HCT116 (cell line): ENCODE data around the gene GAK. TPM values are rescaled to one million over a fixed set of nuclear protein-coding genes. Genes with fewer than 3 reads are reported as not detected.

ENCODE experiments used
- ATAC-seq: fragments of 200-7000 bp; cut with Tn5 transposase; 2 replicates; pipeline ENCODE4 v1.9.1; 2020; ENCODE audit warnings: mild to moderate bottlenecking, moderate library complexity
- BruUV-seq: library from RNA; stranded (reverse); fragments of 400-500 nt; replicated peaks from 2 replicates; lab custom pipeline; 2021; lab: Mats Ljungman, UMichigan
- CTCF ChIA-PET: fragments of 300-600 bp; sonication (Branson Sonifier 250); formaldehyde crosslinking; loops from one replicate; lab custom pipeline; 2021; ENCODE audit warnings: antibody characterized with exemption; lab: Charles Lee
- POLR2A ChIA-PET: fragments of 300-600, 350-600 bp; sonication (Branson Sonifier 250); formaldehyde crosslinking; loops from one replicate; lab custom pipeline; 2021; ENCODE audit warnings: antibody characterized with exemption; lab: Charles Lee
- RAD21 ChIA-PET, 2 experiments: fragments of 300-600 bp; sonication (Branson Sonifier 250); formaldehyde crosslinking; loops; one replicate each; lab custom pipeline; 2023; ENCODE audit warnings: low total read pairs in 2 of 2; ENCODE audit not compliant: uncharacterized antibody in 2 of 2, unreplicated experiment in 2 of 2, low non-redundant PET in 1 of 2; lab: Charles Lee
- DNase-seq: peaks from one replicate; pipeline ENCODE4 v3.0.0-alpha.2; 2010; ENCODE audit warnings: low read depth, low spot score
- H2AFZ ChIP-seq: fragments of 200-600 bp; shearing (Covaris generic), sonication (generic); 2 replicates; pipeline ENCODE4 v1.6.1; 2017; ENCODE audit warnings: low read depth, mixed run types, mixed read lengths, antibody characterized with exemption, low read length; ENCODE audit not compliant: poor library complexity, severe bottlenecking
- H3K27ac ChIP-seq: 2 replicates; pipeline ENCODE4 v1.5.1; 2012; ENCODE audit warnings: low read depth, low read length
- H3K27me3 ChIP-seq: fragments of 200-600 bp; sonication (generic); 2 replicates; pipeline ENCODE4 v1.6.1; 2016; ENCODE audit warnings: mixed run types, low read length, mixed read lengths; ENCODE audit not compliant: insufficient read depth
- H3K36me3 ChIP-seq, 2 experiments: fragments of 200-500 bp in 1 of 2; fragments of 200-600 bp in 1 of 2; sonication (Bioruptor generic) in 1 of 2; sonication (generic) in 1 of 2; 2 replicates each; pipeline versions ENCODE4 v1.5.1 to v1.6.1; 2014 to 2016; ENCODE audit warnings: low read length in 2 of 2, inconsistent platforms in 1 of 2, mixed read lengths in 1 of 2, mixed run types in 1 of 2; ENCODE audit not compliant: insufficient read depth in 2 of 2, control insufficient read depth in 1 of 2
- H3K4me1 ChIP-seq, 2 experiments: fragments of 200-600 bp in 1 of 2; sonication (generic) in 1 of 2; 2 replicates each; pipeline versions ENCODE4 v1.5.1 to v1.6.1; 2012 to 2017; ENCODE audit warnings: low read length in 2 of 2, inconsistent platforms in 1 of 2, mild to moderate bottlenecking in 1 of 2, mixed read lengths in 1 of 2, mixed run types in 1 of 2, moderate library complexity in 1 of 2; ENCODE audit not compliant: insufficient read depth in 2 of 2, control insufficient read depth in 1 of 2
- H3K4me2 ChIP-seq: fragments of 200-600 bp; sonication (generic); 2 replicates; pipeline ENCODE4 v1.6.1; 2017; ENCODE audit warnings: mixed run types, low read length, mixed read lengths
- H3K4me3 ChIP-seq, 2 experiments: fragments of 200-600 bp in 1 of 2; sonication (generic) in 1 of 2; replicated peaks in 1 of 2; 2 replicates each; pipeline ENCODE4 v1.5.1; 2011 to 2016; ENCODE audit warnings: low read length in 2 of 2, control low read depth in 1 of 2, low read depth in 1 of 2, mild to moderate bottlenecking in 1 of 2, mixed read lengths in 1 of 2, mixed run types in 1 of 2
- H3K79me2 ChIP-seq: fragments of 200-600 bp; sonication (generic); 2 replicates; pipeline ENCODE4 v1.6.1; 2017; ENCODE audit warnings: mild to moderate bottlenecking, mixed run types, low read length, moderate library complexity, mixed read lengths; ENCODE audit not compliant: insufficient read depth
- H3K9ac ChIP-seq: fragments of 200-600 bp; sonication (generic); 2 replicates; pipeline ENCODE4 v1.6.1; 2016; ENCODE audit warnings: low read length, mixed read lengths
- H3K9me2 ChIP-seq: fragments of 200-600 bp; sonication (generic), shearing (Covaris generic); 2 replicates; pipeline ENCODE4 v1.6.1; 2017; ENCODE audit warnings: mixed run types, mild to moderate bottlenecking, moderate library complexity; ENCODE audit not compliant: insufficient read depth
- H3K9me3 ChIP-seq, 2 experiments: fragments of 200-500 bp in 1 of 2; fragments of 200-600 bp in 1 of 2; sonication (Bioruptor generic) in 1 of 2; sonication (generic) in 1 of 2; 2 replicates each; pipeline ENCODE4 v1.6.1; 2014 to 2017; ENCODE audit warnings: low read length in 2 of 2, mixed read lengths in 2 of 2, inconsistent platforms in 1 of 2, low read depth in 1 of 2, mild to moderate bottlenecking in 1 of 2, mixed run types in 1 of 2, moderate library complexity in 1 of 2; ENCODE audit not compliant: control insufficient read depth in 1 of 2, insufficient read depth in 1 of 2
- H4K20me1 ChIP-seq: fragments of 200-600 bp; sonication (generic), shearing (Covaris generic); 2 replicates; pipeline ENCODE4 v1.6.1; 2017; ENCODE audit warnings: mixed run types, mild to moderate bottlenecking, moderate library complexity; ENCODE audit not compliant: insufficient read depth
- CEBPB ChIP-seq: IDR thresholded peaks from 2 replicates; pipeline ENCODE4 v1.6.1; 2012; ENCODE audit warnings: low read depth
- EZH2phosphoT487 ChIP-seq: fragments of 200-600 bp; IDR thresholded peaks from 2 replicates; pipeline ENCODE4 v1.6.1; 2018; ENCODE audit warnings: antibody characterized with exemption, borderline replicate concordance
- FOSL1 ChIP-seq: IDR thresholded peaks from 2 replicates; pipeline ENCODE4 v1.6.1; 2012; ENCODE audit warnings: low read depth
- JUND ChIP-seq: IDR thresholded peaks from 2 replicates; pipeline ENCODE4 v1.6.1; 2012
- POLR2A ChIP-seq: IDR thresholded peaks from 2 replicates; pipeline ENCODE4 v1.7.0; 2011; ENCODE audit warnings: borderline replicate concordance; ENCODE audit not compliant: insufficient read depth, insufficient read length; ENCODE audit errors: extremely low read depth
- POLR2AphosphoS5 ChIP-seq: IDR thresholded peaks from 2 replicates; pipeline ENCODE4 v1.6.1; 2011; ENCODE audit warnings: mild to moderate bottlenecking, low read depth, low read length, moderate library complexity
- SIN3A ChIP-seq: IDR thresholded peaks from 2 replicates; pipeline ENCODE4 v1.6.1; 2012; ENCODE audit warnings: low read depth
- SP1 ChIP-seq: IDR thresholded peaks from 2 replicates; pipeline ENCODE4 v1.6.1; 2012; ENCODE audit warnings: low read depth
- SRF ChIP-seq: IDR thresholded peaks from 2 replicates; pipeline ENCODE4 v1.6.1; 2012; ENCODE audit warnings: low read depth
- YY1 ChIP-seq: IDR thresholded peaks from 2 replicates; pipeline ENCODE4 v1.6.1; 2011; ENCODE audit warnings: low read length, low read depth, moderate library complexity, mild to moderate bottlenecking; ENCODE audit not compliant: insufficient replicate concordance; ENCODE audit errors: extremely low read depth
- ZNF274 ChIP-seq: fragments of 200-500 bp; sonication (Bioruptor generic); IDR thresholded peaks from 2 replicates; pipeline ENCODE4 v1.6.1; 2014; ENCODE audit warnings: mild to moderate bottlenecking, low read depth, low read length, inconsistent platforms
- intact Hi-C: fragments of 100-400 bp; cut with micrococcal nuclease; formaldehyde crosslinking; loops from 2 replicates; pipeline ENCODE4 v1.10.0; 2022
- total RNA-seq: library from RNA; stranded (reverse); gene quantifications from one replicate; pipeline ENCODE4 v1.2.1, GENCODE V29; 2021; ENCODE audit not compliant: unreplicated experiment
- TF ChIP-seq, protein P1 (sequence below): IDR thresholded peaks from 2 replicates; pipeline ENCODE4 v1.6.1; 2012
- TF ChIP-seq, protein P2 (sequence below): IDR thresholded peaks from 2 replicates; pipeline ENCODE4 v1.6.1; 2012
- TF ChIP-seq, protein P3 (sequence below): IDR thresholded peaks from 2 replicates; pipeline ENCODE4 v1.6.1; 2012; ENCODE audit warnings: low read depth

GAK gene
- total RNA-seq, 1 experiment from 2014 or later: 123 TPM

DNA sequence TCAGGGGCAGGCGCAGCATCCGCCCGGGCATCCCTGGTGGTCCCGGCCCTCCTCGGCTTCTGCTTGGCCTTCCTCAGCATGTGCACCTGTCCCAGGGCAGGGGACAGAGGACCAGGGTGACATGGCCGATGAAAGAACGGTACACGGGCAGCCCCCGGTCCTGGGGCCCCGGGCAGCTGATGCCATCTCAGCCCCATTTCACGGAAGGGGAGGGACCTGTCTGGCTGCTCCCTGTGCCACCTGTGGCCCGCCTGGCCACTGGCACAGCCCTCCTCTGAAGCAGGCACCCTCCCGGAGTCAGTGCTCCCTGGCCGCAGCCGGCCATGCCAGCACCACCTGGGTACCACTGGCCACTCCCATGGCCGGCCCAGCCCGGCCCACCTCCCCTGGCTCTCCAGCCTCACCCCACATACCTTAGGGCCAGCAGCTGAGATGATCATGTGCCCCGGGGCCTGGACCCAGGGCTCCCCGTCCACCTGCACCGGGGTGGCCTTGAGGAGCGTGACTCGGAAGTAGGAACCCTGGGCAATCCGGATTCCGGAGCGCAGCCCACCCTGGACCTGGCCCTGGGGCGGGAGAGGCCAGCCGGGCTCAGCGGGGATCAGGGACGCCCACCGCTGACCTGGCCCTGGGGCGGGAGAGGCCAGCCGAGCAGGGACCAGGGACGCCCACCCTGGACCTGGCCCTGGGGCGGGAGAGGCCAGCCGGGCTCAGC is 28.7 kb upstream of the GAK start:
- no peak overlapping the region for H3K27ac ChIP-seq
- no peak overlapping the region for H3K4me3 ChIP-seq
- H3K79me2 ChIP-seq: no peaks in the 10 kb centered on the region; the same call in 1 of the 2 replicates
- DNase-seq: no peak
- ChIA-PET POLR2A (no interaction called here), CTCF (no interaction called here), RAD21 (no interaction called here)
- H2AFZ ChIP-seq: no peak overlapping the region
- H3K9me3 ChIP-seq: no peaks in the 10 kb centered on the region
- no peaks in the 10 kb centered on the region for H3K36me3 ChIP-seq
- no peaks in the 10 kb centered on the region for H4K20me1 ChIP-seq
- H3K27me3 ChIP-seq: no peaks in the 10 kb centered on the region
- no peak overlapping the region for H3K9ac ChIP-seq
- intact Hi-C loops: no loop called here
- BruUV-seq: no TSS peak
- H3K4me2 ChIP-seq: no peak overlapping the region
- H3K4me1 ChIP-seq: peaks cover 5 to 20% of the 10 kb centered on the region in 2 experiments; a peak in 3 of 4 replicates
- no peak for TF ChIP-seq ZNF274
- TF ChIP-seq, all 23 proteins: peak for 0
- no peak for ATAC-seq
- H3K9me2 ChIP-seq: no peaks in the 10 kb centered on the region

DNA sequence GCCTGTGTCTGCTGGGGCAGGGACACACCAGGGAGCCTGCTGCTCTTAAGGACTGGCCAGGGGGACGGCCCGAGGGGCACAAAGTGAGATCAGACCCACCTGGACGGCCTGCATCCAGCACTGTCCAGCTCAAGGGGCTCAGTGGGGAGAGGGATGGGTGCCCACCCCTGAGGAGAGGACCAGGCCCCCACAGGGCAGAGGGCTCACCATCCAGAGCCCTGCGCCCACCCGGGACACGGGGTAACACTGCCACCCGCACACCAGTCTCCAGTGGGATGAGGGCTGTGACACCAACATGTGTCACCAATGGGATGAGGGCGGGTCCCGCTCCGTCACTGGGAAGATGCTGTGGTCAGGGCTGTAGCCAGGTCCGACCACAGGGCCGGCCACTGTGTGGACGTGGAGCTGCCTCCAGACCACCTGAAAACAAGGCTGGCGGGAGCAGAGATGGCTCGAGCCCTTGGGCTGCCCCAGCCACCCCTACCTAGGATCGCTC is 28.1 kb upstream of the GAK start:
- no peaks in the 10 kb centered on the region for H3K9me2 ChIP-seq
- no peak overlapping the region for H2AFZ ChIP-seq
- no peak for DNase-seq
- POLR2A ChIA-PET: no interaction called here
- no peaks in the 10 kb centered on the region for H3K9me3 ChIP-seq
- H3K27ac ChIP-seq: no peak overlapping the region
- no peaks in the 10 kb centered on the region for H3K36me3 ChIP-seq
- RAD21 ChIA-PET: no interaction called here
- CTCF ChIA-PET: no interaction called here
- BruUV-seq: no TSS peak
- no peak for ATAC-seq
- peaks cover 5 to 20% of the 10 kb centered on the region in 2 experiments; a peak in 3 of 4 replicates for H3K4me1 ChIP-seq
- no peak overlapping the region for H3K4me2 ChIP-seq
- H3K9ac ChIP-seq: no peak overlapping the region
- H3K4me3 ChIP-seq: no peak overlapping the region
- no peaks in the 10 kb centered on the region; the same call in 1 of the 2 replicates for H3K79me2 ChIP-seq
- no peaks in the 10 kb centered on the region for H4K20me1 ChIP-seq
- intact Hi-C loops: no loop called here
- H3K27me3 ChIP-seq: no peaks in the 10 kb centered on the region
- TF ChIP-seq POLR2AphosphoS5 (no peak), SP1 (no peak), EZH2phosphoT487 (no peak), POLR2A (no peak), ZNF274 (no peak), JUND (no peak), SRF (no peak), CEBPB (no peak), FOSL1 (no peak), YY1 (no peak), SIN3A (no peak)
- TF ChIP-seq, protein P1, sequence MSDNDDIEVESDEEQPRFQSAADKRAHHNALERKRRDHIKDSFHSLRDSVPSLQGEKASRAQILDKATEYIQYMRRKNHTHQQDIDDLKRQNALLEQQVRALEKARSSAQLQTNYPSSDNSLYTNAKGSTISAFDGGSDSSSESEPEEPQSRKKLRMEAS: no peak
- TF ChIP-seq, protein P2, sequence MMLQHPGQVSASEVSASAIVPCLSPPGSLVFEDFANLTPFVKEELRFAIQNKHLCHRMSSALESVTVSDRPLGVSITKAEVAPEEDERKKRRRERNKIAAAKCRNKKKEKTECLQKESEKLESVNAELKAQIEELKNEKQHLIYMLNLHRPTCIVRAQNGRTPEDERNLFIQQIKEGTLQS: no peak
- TF ChIP-seq, protein P3, sequence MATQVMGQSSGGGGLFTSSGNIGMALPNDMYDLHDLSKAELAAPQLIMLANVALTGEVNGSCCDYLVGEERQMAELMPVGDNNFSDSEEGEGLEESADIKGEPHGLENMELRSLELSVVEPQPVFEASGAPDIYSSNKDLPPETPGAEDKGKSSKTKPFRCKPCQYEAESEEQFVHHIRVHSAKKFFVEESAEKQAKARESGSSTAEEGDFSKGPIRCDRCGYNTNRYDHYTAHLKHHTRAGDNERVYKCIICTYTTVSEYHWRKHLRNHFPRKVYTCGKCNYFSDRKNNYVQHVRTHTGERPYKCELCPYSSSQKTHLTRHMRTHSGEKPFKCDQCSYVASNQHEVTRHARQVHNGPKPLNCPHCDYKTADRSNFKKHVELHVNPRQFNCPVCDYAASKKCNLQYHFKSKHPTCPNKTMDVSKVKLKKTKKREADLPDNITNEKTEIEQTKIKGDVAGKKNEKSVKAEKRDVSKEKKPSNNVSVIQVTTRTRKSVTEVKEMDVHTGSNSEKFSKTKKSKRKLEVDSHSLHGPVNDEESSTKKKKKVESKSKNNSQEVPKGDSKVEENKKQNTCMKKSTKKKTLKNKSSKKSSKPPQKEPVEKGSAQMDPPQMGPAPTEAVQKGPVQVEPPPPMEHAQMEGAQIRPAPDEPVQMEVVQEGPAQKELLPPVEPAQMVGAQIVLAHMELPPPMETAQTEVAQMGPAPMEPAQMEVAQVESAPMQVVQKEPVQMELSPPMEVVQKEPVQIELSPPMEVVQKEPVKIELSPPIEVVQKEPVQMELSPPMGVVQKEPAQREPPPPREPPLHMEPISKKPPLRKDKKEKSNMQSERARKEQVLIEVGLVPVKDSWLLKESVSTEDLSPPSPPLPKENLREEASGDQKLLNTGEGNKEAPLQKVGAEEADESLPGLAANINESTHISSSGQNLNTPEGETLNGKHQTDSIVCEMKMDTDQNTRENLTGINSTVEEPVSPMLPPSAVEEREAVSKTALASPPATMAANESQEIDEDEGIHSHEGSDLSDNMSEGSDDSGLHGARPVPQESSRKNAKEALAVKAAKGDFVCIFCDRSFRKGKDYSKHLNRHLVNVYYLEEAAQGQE: no peak
